ENCODE measurements around the gene SPTSSB. TPM values are rescaled to one million over a fixed set of nuclear protein-coding genes. Genes with fewer than 3 reads are reported as not detected.

The SPTSSB gene
- total RNA-seq: not detected in 2 replicates

GRCh38 chr3:161371441-161372320, at the start of gene SPTSSB:
Gene SPTSSB (minus strand): TSS chr3:161371517. CDS start chr3:161346323, 25,194 bp downstream.

Other genes starting within 250 kb of the SPTSSB start
- 31.9 and 54.6 TPM in 2 replicates for gene NMD3, start 150.2 kb downstream of the SPTSSB start, total RNA-seq
- not detected in 2 replicates for gene OTOL1, start 125.3 kb upstream of the SPTSSB start, total RNA-seq